ENCODE data around the gene CDK15. TPM values are rescaled to one million over a fixed set of nuclear protein-coding genes. Genes with fewer than 3 reads are reported as not detected.
A peak's percentile ranks its signal among the peaks of the same experiment; 100 is the strongest.

CDK15 gene
- total RNA-seq, 6 experiments from 2014 or later: not detected

GRCh38 chr2:201860636-201861066, 54.3 kb downstream of the CDK15 start:
- DNase-seq: peak in 1 of 3 donors; percentile 50
- WGBS (ENCODE audit: insufficient coverage, low coverage, low lambda C conversion rate, missing lambda C conversion rate): 19% methylated on average over 5 of the region's 5 CpGs
- ATAC-seq: peak; percentile 92 to 97 (median 96)

GRCh38 chr2:201862843-201863242, 56.5 kb downstream of the CDK15 start:
- Histone ChIP-seq H3K4me3 (no peak overlapping the region), H3K4me1 (no peaks in the 10 kb centered on the region), H3K27me3 (no peaks in the 10 kb centered on the region), H3K36me3 (no peaks in the 10 kb centered on the region), H3K9me3 (no peaks in the 10 kb centered on the region), H3K27ac (no peak overlapping the region)
- ATAC-seq (no peak), DNase-seq (no peak)
- no peak for TF ChIP-seq POLR2A (IDR thresholded peaks at IDR 0.05)
- TF ChIP-seq CTCF (IDR thresholded peaks at IDR 0.05): no peak
- 84% methylated on average over 7 of the region's 7 CpGs for WGBS (ENCODE audit: insufficient coverage, low coverage, low lambda C conversion rate, missing lambda C conversion rate)
- intact Hi-C loops (cut with DNase I): loop anchor here (5.0 kb wide), 1 partner anchor 314 kb away; no protein-coding TSS in a partner anchor

More at GRCh38 chr2:201860636-201861066, 54.3 kb downstream of the CDK15 start:
- intact Hi-C loops (cut with DNase I): loop anchor here (5.0 kb wide), 1 partner anchor 317 kb away; no protein-coding TSS in a partner anchor
- Histone ChIP-seq H3K4me1 (no peaks in the 10 kb centered on the region), H3K4me3 (no peak overlapping the region), H3K27ac (no peak overlapping the region), H3K27me3 (no peaks in the 10 kb centered on the region), H3K36me3 (no peaks in the 10 kb centered on the region), H3K9me3 (no peaks in the 10 kb centered on the region)
- TF ChIP-seq POLR2A (IDR thresholded peaks at IDR 0.05) (no peak), CTCF (IDR thresholded peaks at IDR 0.05) (peak; percentile 71 to 81 (median 80))

GRCh38 chr2:201866643-201867473, 60.5 kb downstream of the CDK15 start:
- no peaks in the 10 kb centered on the region for H3K4me1 ChIP-seq
- no peak for DNase-seq
- no peaks in the 10 kb centered on the region for H3K9me3 ChIP-seq
- 54% methylated on average over 4 of the region's 5 CpGs for WGBS (ENCODE audit: insufficient coverage, low coverage, low lambda C conversion rate, missing lambda C conversion rate)
- no peak overlapping the region for H3K27ac ChIP-seq
- TF ChIP-seq POLR2A (IDR thresholded peaks at IDR 0.05): no peak
- no peak for TF ChIP-seq CTCF (IDR thresholded peaks at IDR 0.05)
- peak; percentile 44 to 97 (median 76) for ATAC-seq
- H3K27me3 ChIP-seq: no peaks in the 10 kb centered on the region
- intact Hi-C loops (cut with DNase I): no loop called here
- H3K36me3 ChIP-seq: no peaks in the 10 kb centered on the region
- H3K4me3 ChIP-seq: no peak overlapping the region

DNA sequence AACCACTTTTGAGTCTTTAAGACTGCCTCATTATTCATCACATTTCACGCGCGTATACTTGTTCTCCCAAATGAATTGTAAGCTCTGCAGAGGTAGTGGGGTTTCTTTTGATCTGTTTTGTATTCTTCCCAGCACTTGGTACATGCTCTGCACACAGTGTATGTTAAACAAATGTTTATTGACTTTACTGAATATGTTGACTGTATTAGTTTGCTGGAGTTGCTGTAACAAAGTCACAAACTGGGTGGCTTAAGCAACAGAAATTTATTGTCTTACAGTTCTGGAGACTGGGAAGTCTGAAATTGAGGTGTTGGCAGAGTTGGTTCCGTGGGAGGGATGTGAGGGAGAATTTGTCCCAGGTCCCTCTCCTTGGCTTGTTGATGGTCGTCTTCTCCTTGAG, 65.1 kb downstream of the CDK15 start:
- 71% methylated on average over 3 of the region's 5 CpGs for WGBS (ENCODE audit: insufficient coverage, low coverage, low lambda C conversion rate, missing lambda C conversion rate)
- ATAC-seq: no peak
- intact Hi-C loops (cut with DNase I): no loop called here
- no peaks in the 10 kb centered on the region for H3K4me1 ChIP-seq
- DNase-seq: no peak
- H3K27me3 ChIP-seq: no peaks in the 10 kb centered on the region
- no peak overlapping the region for H3K27ac ChIP-seq
- no peaks in the 10 kb centered on the region for H3K9me3 ChIP-seq
- H3K4me3 ChIP-seq: no peak overlapping the region
- TF ChIP-seq CTCF (IDR thresholded peaks at IDR 0.05) (no peak), POLR2A (IDR thresholded peaks at IDR 0.05) (no peak)
- no peaks in the 10 kb centered on the region for H3K36me3 ChIP-seq

All from right lobe of liver (tissue), 6 donors.